WERI-Rb-1 (cell line): Measurements from ENCODE around the gene NEURL2.

Source experiments
- DNase-seq: peaks from one replicate; pipeline ENCODE4 v3.0.0-alpha.2; 2020
- H3K27ac ChIP-seq: fragments of 250-450 bp; sonication (Bioruptor Pico); 2 replicates; pipeline ENCODE4 v1.5.1; 2020; ENCODE audit warnings: mild to moderate bottlenecking, moderate library complexity
- H3K27me3 ChIP-seq: fragments of 250-450 bp; sonication (Bioruptor Pico); 2 replicates; pipeline ENCODE4 v1.5.1; 2021; ENCODE audit warnings: mild to moderate bottlenecking, low read depth, moderate library complexity; ENCODE audit not compliant: insufficient read depth, severe bottlenecking
- H3K36me3 ChIP-seq: fragments of 250-450 bp; sonication (Bioruptor Pico); 2 replicates; pipeline ENCODE4 v1.5.1; 2020; ENCODE audit warnings: mild to moderate bottlenecking, moderate library complexity
- H3K4me3 ChIP-seq: 2 replicates; pipeline ENCODE4 v1.5.1; 2011; ENCODE audit warnings: low read depth, mild to moderate bottlenecking, control low read depth, low read length
- H3K9me3 ChIP-seq: fragments of 250-450 bp; sonication (Bioruptor Pico); 2 replicates; pipeline ENCODE4 v1.5.1; 2021; ENCODE audit warnings: mild to moderate bottlenecking, moderate library complexity; ENCODE audit not compliant: severe bottlenecking
- CTCF ChIP-seq: IDR thresholded peaks from 2 replicates; pipeline ENCODE4 v1.5.1; 2011; ENCODE audit warnings: low read depth, mild to moderate bottlenecking, control low read depth, inconsistent platforms, low read length

Gene NEURL2

GRCh38 chr20:45920462-45921336 is 29.7 kb upstream of the NEURL2 start:
- DNase-seq = no peak
- Histone ChIP-seq H3K27me3 (no peaks in the 10 kb centered on the region), H3K36me3 (no peaks in the 10 kb centered on the region), H3K27ac (peak overlapping the region; percentile 56), H3K9me3 (no peaks in the 10 kb centered on the region), H3K4me3 (no peak overlapping the region)
- TF ChIP-seq CTCF = no peak

- peak overlapping the region; percentile 56 for H3K27ac ChIP-seq
- no peaks in the 10 kb centered on the region for H3K9me3 ChIP-seq
- H3K27me3 ChIP-seq = no peaks in the 10 kb centered on the region
- no peak for TF ChIP-seq CTCF
- peak; percentile 72 for DNase-seq
- H3K4me3 ChIP-seq = no peak overlapping the region
- H3K36me3 ChIP-seq = no peaks in the 10 kb centered on the region
Measured at GRCh38 chr20:45919542-45920399, 28.8 kb upstream of the NEURL2 start.

GRCh38 chr20:45918779-45919537 is 27.9 kb upstream of the NEURL2 start:
- TF ChIP-seq CTCF = no peak
- Histone ChIP-seq H3K4me3 (no peak overlapping the region), H3K27ac (no peak overlapping the region), H3K27me3 (no peaks in the 10 kb centered on the region), H3K36me3 (no peaks in the 10 kb centered on the region), H3K9me3 (no peaks in the 10 kb centered on the region)
- DNase-seq = no peak

- H3K27ac ChIP-seq = no peak overlapping the region
- no peak for TF ChIP-seq CTCF
Measured at GRCh38 chr20:45918182-45918737, 27.3 kb upstream of the NEURL2 start.

GRCh38 chr20:45917790-45918141 is 26.8 kb upstream of the NEURL2 start:
- Histone ChIP-seq H3K9me3 (no peaks in the 10 kb centered on the region), H3K4me3 (no peak overlapping the region), H3K27me3 (no peaks in the 10 kb centered on the region), H3K36me3 (no peaks in the 10 kb centered on the region), H3K27ac (no peak overlapping the region)
- DNase-seq = peak; percentile 37
- no peak for TF ChIP-seq CTCF

More at GRCh38 chr20:45918182-45918737, 27.3 kb upstream of the NEURL2 start:
- Histone ChIP-seq H3K36me3 (no peaks in the 10 kb centered on the region), H3K9me3 (no peaks in the 10 kb centered on the region), H3K4me3 (no peak overlapping the region), H3K27me3 (no peaks in the 10 kb centered on the region)
- DNase-seq = no peak
